WTC11 (cell line): ENCODE data around the gene GABRB1. TPM values are rescaled to one million over a fixed set of nuclear protein-coding genes. Genes with fewer than 3 reads are reported as not detected.

Experiments used
- ATAC-seq: fragments of 200-7000 bp; cut with Tn5 transposase; 2 replicates; pipeline ENCODE4 v1.10.0; 2021; ENCODE audit warnings: mild to moderate bottlenecking, moderate library complexity
- CTCF ChIA-PET: fragments of 300-600 bp; sonication (Branson Sonifier 250); formaldehyde crosslinking; loops from one replicate; lab custom pipeline; 2021; ENCODE audit warnings: antibody characterized with exemption; lab: Charles Lee
- POLR2A ChIA-PET: fragments of 350-600 bp; sonication (Branson Sonifier 250); formaldehyde crosslinking; loops from one replicate; lab custom pipeline; 2021; ENCODE audit warnings: antibody characterized with exemption; lab: Charles Lee
- DNase-seq: peaks from one replicate; pipeline ENCODE4 v3.0.0; 2021; ENCODE audit warnings: low spot score
- H3K27ac Mint-ChIP-seq: 2 replicates; pipeline ENCODE4 v1.8.0; 2021; ENCODE audit warnings: mixed read lengths
- H3K27me3 Mint-ChIP-seq: 2 replicates; pipeline ENCODE4 v1.8.0; 2021; ENCODE audit warnings: low read depth, mild to moderate bottlenecking, moderate library complexity, mixed read lengths
- H3K36me3 Mint-ChIP-seq: 2 replicates; pipeline ENCODE4 v1.8.0; 2021; ENCODE audit warnings: mixed read lengths
- H3K4me1 Mint-ChIP-seq: 2 replicates; pipeline ENCODE4 v1.8.0; 2022; ENCODE audit warnings: mixed read lengths
- H3K4me3 Mint-ChIP-seq: 2 replicates; pipeline ENCODE4 v1.8.0; 2021; ENCODE audit warnings: mild to moderate bottlenecking, moderate library complexity, mixed read lengths
- H3K9me3 Mint-ChIP-seq: 2 replicates; pipeline ENCODE4 v1.8.0; 2021; ENCODE audit warnings: mixed read lengths
- ARID4B ChIP-seq: sonication (generic); formaldehyde crosslinking; IDR thresholded peaks from 2 replicates; pipeline ENCODE4 v1.8.0; 2023; ENCODE audit warnings: missing genetic modification reagents, mild to moderate bottlenecking, borderline replicate concordance
- ESRRA ChIP-seq: sonication (generic); formaldehyde crosslinking; IDR thresholded peaks from 2 replicates; pipeline ENCODE4 v1.8.1; 2022; ENCODE audit warnings: mild to moderate bottlenecking, missing genetic modification reagents, borderline replicate concordance
- FOXK1 ChIP-seq: sonication (generic); formaldehyde crosslinking; IDR thresholded peaks from 2 replicates; pipeline ENCODE4 v1.8.0; 2022; ENCODE audit warnings: mild to moderate bottlenecking, moderate library complexity, missing genetic modification reagents
- FOXP1 ChIP-seq: sonication (generic); formaldehyde crosslinking; IDR thresholded peaks from 2 replicates; pipeline ENCODE4 v1.8.0; 2022; ENCODE audit warnings: missing genetic modification reagents, mild to moderate bottlenecking, moderate library complexity, borderline replicate concordance
- HMGXB4 ChIP-seq: sonication (generic); formaldehyde crosslinking; IDR thresholded peaks from 2 replicates; pipeline ENCODE4 v1.8.1; 2023; ENCODE audit warnings: mild to moderate bottlenecking, moderate library complexity, missing genetic modification reagents
- IRF1 ChIP-seq: sonication (generic); formaldehyde crosslinking; IDR thresholded peaks from 2 replicates; pipeline ENCODE4 v1.8.0; 2023; ENCODE audit warnings: missing genetic modification reagents
- MXD4 ChIP-seq: fragments of 250-450 bp; sonication (Bioruptor Pico); IDR thresholded peaks from 2 replicates; pipeline ENCODE4 v1.8.0; 2021; ENCODE audit warnings: mild to moderate bottlenecking, moderate library complexity, borderline replicate concordance
- MYBL2 ChIP-seq: sonication (generic); formaldehyde crosslinking; IDR thresholded peaks from 2 replicates; pipeline ENCODE4 v1.8.1; 2023; ENCODE audit warnings: mild to moderate bottlenecking, moderate library complexity, missing genetic modification reagents
- NFE2L1 ChIP-seq: sonication (generic); formaldehyde crosslinking; IDR thresholded peaks from 2 replicates; pipeline ENCODE4 v1.8.1; 2023; ENCODE audit warnings: missing genetic modification reagents
- NR2C2 ChIP-seq: sonication (generic); formaldehyde crosslinking; IDR thresholded peaks from 2 replicates; pipeline ENCODE4 v1.8.0; 2022; ENCODE audit warnings: mild to moderate bottlenecking, missing genetic modification reagents
- TCF7 ChIP-seq: sonication (generic); formaldehyde crosslinking; IDR thresholded peaks from 2 replicates; pipeline ENCODE4 v1.8.0; 2022; ENCODE audit warnings: mild to moderate bottlenecking, low read depth, missing genetic modification reagents, moderate library complexity
- TP53 ChIP-seq: sonication (generic); formaldehyde crosslinking; IDR thresholded peaks from 2 replicates; pipeline ENCODE4 v1.8.1; 2023; ENCODE audit warnings: mild to moderate bottlenecking, missing genetic modification reagents
- ZNF396 ChIP-seq: fragments of 250-450 bp; sonication (Bioruptor Pico); IDR thresholded peaks from 2 replicates; pipeline ENCODE4 v1.8.0; 2021; ENCODE audit warnings: mild to moderate bottlenecking, moderate library complexity, borderline replicate concordance
- total RNA-seq: library from RNA; stranded (reverse); gene quantifications from 3 replicates; pipeline ENCODE4 v1.2.3, GENCODE V29; 2021
- TF ChIP-seq, protein P1 (sequence below): sonication (generic); formaldehyde crosslinking; IDR thresholded peaks from 2 replicates; pipeline ENCODE4 v1.8.1; 2022; ENCODE audit warnings: mild to moderate bottlenecking, missing genetic modification reagents, moderate library complexity, borderline replicate concordance
- TF ChIP-seq, protein P2 (sequence below): sonication (generic); formaldehyde crosslinking; IDR thresholded peaks from 2 replicates; pipeline ENCODE4 v1.8.0; 2022; ENCODE audit warnings: mild to moderate bottlenecking, missing genetic modification reagents

The GABRB1 gene
- total RNA-seq, 1 experiment from 2014 or later = 0.66 TPM

DNA sequence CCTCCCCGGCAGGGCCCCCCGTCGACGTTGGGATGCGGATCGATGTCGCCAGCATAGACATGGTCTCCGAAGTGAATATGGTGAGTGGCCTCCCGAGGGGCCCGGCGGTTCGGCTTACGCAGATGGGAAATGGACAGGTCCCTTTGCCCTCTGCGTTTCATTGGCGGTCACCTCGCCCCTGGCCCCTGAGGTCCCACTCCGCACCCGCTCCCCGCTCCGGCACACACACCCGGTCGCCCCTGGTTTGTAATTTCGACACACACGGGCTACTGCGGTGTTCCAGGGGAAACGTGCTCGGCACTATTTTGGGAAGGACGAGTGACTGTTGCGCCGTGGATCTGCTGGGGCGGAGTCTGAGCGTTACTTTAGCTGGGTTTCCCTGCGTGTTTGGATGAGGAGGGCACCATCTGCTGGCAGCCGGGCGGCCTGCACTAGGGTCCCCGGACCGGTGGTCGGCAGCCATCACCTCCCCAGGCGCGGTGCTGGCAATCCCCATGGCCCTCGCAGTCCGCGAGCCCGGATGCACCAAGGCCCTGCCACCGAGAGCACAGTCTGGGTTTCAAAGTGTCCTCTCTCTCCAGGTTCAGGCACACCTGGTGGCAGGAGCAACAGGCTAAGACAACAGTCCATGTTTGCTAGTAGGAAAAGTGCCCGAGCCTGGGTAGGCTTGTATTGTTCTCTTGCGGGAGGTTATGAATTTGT lies 1.2 kb downstream of the GABRB1 start (continued):
- TF ChIP-seq TP53 (CRISPR knock-in tag) = peak; percentile 32; the same call in 1 of the 2 replicates

DNA sequence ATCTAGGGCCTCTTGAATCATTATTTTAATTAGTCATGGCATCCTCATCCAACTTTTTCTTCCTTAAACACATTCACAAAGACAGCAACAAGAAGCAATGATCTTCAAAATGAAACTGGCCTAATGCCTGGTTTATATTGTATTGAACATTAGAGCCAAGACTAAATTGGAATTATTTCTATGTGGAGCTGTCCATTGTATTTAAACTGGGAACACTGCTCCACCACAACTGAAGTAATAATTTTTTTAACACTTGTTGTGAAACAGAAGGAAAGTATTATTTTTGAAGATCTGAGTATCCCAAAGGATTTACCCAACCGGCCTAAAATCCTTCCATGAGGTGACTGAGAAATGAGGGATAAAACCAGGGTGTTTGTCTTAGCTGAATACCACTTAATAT lies 6.9 kb downstream of the GABRB1 start:
- POLR2A ChIA-PET = no interaction called here
- H3K27me3 Mint-ChIP-seq = peaks cover 3% of the 10 kb centered on the region; the same call in 1 of the 2 replicates

GRCh38 chr4:47040828-47041227 lies 9.5 kb downstream of the GABRB1 start:
- Mint-ChIP-seq H3K4me3 (no peak overlapping the region), H3K27ac (no peak overlapping the region), H3K4me1 (peaks cover 6% of the 10 kb centered on the region), H3K9me3 (no peaks in the 10 kb centered on the region), H3K27me3 (no peaks in the 10 kb centered on the region; the same call in 1 of the 2 replicates), H3K36me3 (no peaks in the 10 kb centered on the region)
- CTCF ChIA-PET = no interaction called here
- ATAC-seq (no peak), DNase-seq (no peak)
- POLR2A ChIA-PET = no interaction called here
- TF ChIP-seq ESRRA (CRISPR knock-in tag) (no peak), FOXP1 (CRISPR knock-in tag) (no peak), ZNF396 (no peak), NR2C2 (no peak), MYBL2 (no peak), IRF1 (CRISPR knock-in tag) (no peak), NFE2L1 (CRISPR knock-in tag) (no peak)
- TF ChIP-seq, protein P1, sequence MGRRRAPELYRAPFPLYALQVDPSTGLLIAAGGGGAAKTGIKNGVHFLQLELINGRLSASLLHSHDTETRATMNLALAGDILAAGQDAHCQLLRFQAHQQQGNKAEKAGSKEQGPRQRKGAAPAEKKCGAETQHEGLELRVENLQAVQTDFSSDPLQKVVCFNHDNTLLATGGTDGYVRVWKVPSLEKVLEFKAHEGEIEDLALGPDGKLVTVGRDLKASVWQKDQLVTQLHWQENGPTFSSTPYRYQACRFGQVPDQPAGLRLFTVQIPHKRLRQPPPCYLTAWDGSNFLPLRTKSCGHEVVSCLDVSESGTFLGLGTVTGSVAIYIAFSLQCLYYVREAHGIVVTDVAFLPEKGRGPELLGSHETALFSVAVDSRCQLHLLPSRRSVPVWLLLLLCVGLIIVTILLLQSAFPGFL = no peak

More for the DNA sequence above, 6.9 kb downstream of the GABRB1 start:
- H3K27ac Mint-ChIP-seq = no peak overlapping the region
- H3K4me3 Mint-ChIP-seq = no peak overlapping the region
- no peaks in the 10 kb centered on the region for H3K9me3 Mint-ChIP-seq
- no peak for ATAC-seq
- H3K4me1 Mint-ChIP-seq = peaks cover 6% of the 10 kb centered on the region
- no peaks in the 10 kb centered on the region for H3K36me3 Mint-ChIP-seq
- CTCF ChIA-PET = interaction anchor here (0.6 kb wide), 1 partner anchor 1117 kb away, joined by 3 read pairs; no protein-coding TSS in a partner anchor
- DNase-seq = no peak
- TF ChIP-seq HMGXB4 (CRISPR knock-in tag) (no peak), TCF7 (CRISPR knock-in tag) (no peak), ARID4B (CRISPR knock-in tag) (no peak), FOXK1 (no peak), MXD4 (CRISPR knock-in tag) (no peak)
- TF ChIP-seq, protein P2, sequence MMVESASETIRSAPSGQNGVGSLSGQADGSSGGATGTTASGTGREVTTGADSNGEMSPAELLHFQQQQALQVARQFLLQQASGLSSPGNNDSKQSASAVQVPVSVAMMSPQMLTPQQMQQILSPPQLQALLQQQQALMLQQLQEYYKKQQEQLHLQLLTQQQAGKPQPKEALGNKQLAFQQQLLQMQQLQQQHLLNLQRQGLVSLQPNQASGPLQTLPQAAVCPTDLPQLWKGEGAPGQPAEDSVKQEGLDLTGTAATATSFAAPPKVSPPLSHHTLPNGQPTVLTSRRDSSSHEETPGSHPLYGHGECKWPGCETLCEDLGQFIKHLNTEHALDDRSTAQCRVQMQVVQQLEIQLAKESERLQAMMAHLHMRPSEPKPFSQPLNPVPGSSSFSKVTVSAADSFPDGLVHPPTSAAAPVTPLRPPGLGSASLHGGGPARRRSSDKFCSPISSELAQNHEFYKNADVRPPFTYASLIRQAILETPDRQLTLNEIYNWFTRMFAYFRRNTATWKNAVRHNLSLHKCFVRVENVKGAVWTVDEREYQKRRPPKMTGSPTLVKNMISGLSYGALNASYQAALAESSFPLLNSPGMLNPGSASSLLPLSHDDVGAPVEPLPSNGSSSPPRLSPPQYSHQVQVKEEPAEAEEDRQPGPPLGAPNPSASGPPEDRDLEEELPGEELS (CRISPR knock-in tag) = no peak
